GM18951 (cell line): ENCODE data around the gene ADAM21.
"Not testable (repeated sequence)": the region's sequence is repeated elsewhere in the genome, so short reads cannot be mapped to it uniquely, and the experiment has no call there.

ENCODE experiments used
- POLR2A ChIP-seq: IDR thresholded peaks from 4 replicates; pipeline ENCODE4 v1.6.1; 2011; ENCODE audit warnings: mild to moderate bottlenecking; ENCODE audit not compliant: insufficient read length, insufficient read depth; ENCODE audit errors: extremely low read depth
- in situ Hi-C: fragments of 300-500 bp; cut with MboI; formaldehyde crosslinking; loops from one replicate; pipeline ENCODE4 v1.12.0; 2022; ENCODE audit warnings: low sequenced_read_pairs, mixed read lengths, inconsistent platforms; ENCODE audit not compliant: unreplicated experiment

The ADAM21 gene

GRCh38 chr14:70451874-70452273 is at the start of gene ADAM21:
TSS of gene ADAM21 (plus strand) at chr14:70452174. CDS start at chr14:70457500, 5,326 bp downstream.
- no peak for TF ChIP-seq POLR2A
- in situ Hi-C loops: no loop called here

GRCh38 chr14:70403335-70403734 is 48.6 kb upstream of the ADAM21 start:
- in situ Hi-C loops: not testable (repeated sequence)

GRCh38 chr14:70406216-70406615 is 45.8 kb upstream of the ADAM21 start:
- in situ Hi-C loops: not testable (repeated sequence)

GRCh38 chr14:70407621-70408020 is 44.4 kb upstream of the ADAM21 start:
- in situ Hi-C loops: no loop called here
- TF ChIP-seq POLR2A: no peak

- TF ChIP-seq POLR2A: no peak
- in situ Hi-C loops: no loop called here
Observed at GRCh38 chr14:70415788-70416187, 36.2 kb upstream of the ADAM21 start.

GRCh38 chr14:70416338-70416724 is 35.6 kb upstream of the ADAM21 start:
- no peak for TF ChIP-seq POLR2A
- in situ Hi-C loops: no loop called here

- TF ChIP-seq POLR2A: peak; percentile 44
- in situ Hi-C loops: no loop called here
Observed at GRCh38 chr14:70416725-70417349, 35.1 kb upstream of the ADAM21 start, which contains the start of gene SYNJ2BP. TSS of gene SYNJ2BP (minus strand) at chr14:70417090. CDS start at chr14:70416963, 127 bp downstream.

GRCh38 chr14:70419270-70419931 is 32.6 kb upstream of the ADAM21 start:
- in situ Hi-C loops: not testable (repeated sequence)

- TF ChIP-seq POLR2A: no peak
- in situ Hi-C loops: no loop called here
Observed at GRCh38 chr14:70422538-70422937, 29.4 kb upstream of the ADAM21 start.

GRCh38 chr14:70425354-70425753 is 26.6 kb upstream of the ADAM21 start:
- in situ Hi-C loops: no loop called here
- TF ChIP-seq POLR2A: no peak

- in situ Hi-C loops: not testable (repeated sequence)
Observed at GRCh38 chr14:70426555-70426954, 25.4 kb upstream of the ADAM21 start.

- in situ Hi-C loops: no loop called here
- TF ChIP-seq POLR2A: no peak
Observed at GRCh38 chr14:70436867-70437266, 15.1 kb upstream of the ADAM21 start.

- in situ Hi-C loops: no loop called here
- no peak for TF ChIP-seq POLR2A
Observed at GRCh38 chr14:70441641-70442040, 10.3 kb upstream of the ADAM21 start.

GRCh38 chr14:70442750-70443149 is 9.2 kb upstream of the ADAM21 start:
- TF ChIP-seq POLR2A: no peak
- in situ Hi-C loops: no loop called here
